ENCODE measurements around the gene EIF4E2. TPM values are rescaled to one million over a fixed set of nuclear protein-coding genes. Genes with fewer than 3 reads are reported as not detected.

The EIF4E2 gene
- total RNA-seq, 2 donors from 2014 or later: 99.5 to 109 TPM

DNA sequence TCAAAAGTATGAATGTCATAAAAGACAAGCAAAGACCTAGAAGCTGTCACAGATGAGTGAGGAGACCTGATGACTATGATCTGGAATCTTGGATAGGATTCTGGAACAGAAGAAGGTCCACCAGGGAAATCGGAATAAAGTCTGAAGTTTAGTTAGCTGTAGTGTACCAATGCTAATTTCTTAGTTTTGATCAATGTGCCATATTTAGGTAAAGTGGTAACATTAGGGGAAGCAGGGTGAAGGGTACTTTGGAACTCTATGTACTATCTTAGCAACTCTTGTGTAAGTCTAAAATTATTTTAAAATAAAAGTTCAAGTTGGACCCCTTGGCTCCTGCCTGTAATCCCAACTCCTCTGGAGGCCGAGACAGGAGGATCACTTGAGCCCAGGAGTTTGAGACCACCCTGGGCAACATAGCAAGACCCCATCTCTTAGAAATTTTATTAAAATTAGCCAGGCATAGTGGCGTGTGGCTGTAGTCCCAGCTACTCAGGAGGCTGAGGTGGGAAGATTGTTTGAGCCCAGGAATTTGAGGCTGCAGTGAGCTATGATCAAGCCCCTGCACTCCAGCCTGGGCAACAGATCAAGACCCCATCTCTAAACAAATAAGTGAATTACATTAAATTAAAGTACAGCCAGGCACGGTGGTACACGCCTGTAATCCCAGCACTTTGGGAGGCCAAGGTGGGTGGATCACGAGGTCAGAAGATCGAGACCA lies 47.0 kb downstream of the EIF4E2 start:
- Histone ChIP-seq H3K4me1 (peaks cover 3% of the 10 kb centered on the region), H3K9me3 (no peaks in the 10 kb centered on the region), H3K27ac (no peak overlapping the region), H3K36me3 (no peaks in the 10 kb centered on the region), H3K27me3 (no peaks in the 10 kb centered on the region), H3K9ac (ENCODE audit: low read depth in 2 of 2, low read length in 2 of 2) (no peak overlapping the region), H3K4me3 (no peak overlapping the region)
- DNase-seq: no peak
- no peak for TF ChIP-seq CTCF (IDR thresholded peaks at IDR 0.05)
- intact Hi-C loops (cut with DNase I): no loop called here

DNA sequence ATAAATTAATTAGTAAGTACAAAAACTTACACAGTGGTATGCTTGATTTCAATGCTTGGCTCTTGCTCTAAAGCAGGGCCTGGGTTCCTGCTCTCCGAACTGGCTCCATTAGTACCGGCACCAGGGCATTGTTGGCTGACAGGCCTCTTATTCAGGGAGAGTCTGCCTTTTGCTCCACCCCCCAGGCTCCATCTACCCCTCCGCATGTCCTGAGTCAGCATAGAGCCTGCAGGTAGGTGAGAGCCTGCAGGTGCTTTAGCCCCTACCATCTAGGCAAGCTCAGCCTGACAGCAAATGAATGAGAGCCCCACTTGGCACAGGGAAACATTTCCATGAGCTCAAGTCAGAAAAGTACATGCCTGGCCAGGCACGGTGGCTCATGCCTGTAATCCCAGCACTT lies 47.8 kb downstream of the EIF4E2 start:
- no peaks in the 10 kb centered on the region for H3K27me3 ChIP-seq
- no peak for DNase-seq
- H3K9me3 ChIP-seq: no peaks in the 10 kb centered on the region
- no peak for TF ChIP-seq CTCF (IDR thresholded peaks at IDR 0.05)
- H3K27ac ChIP-seq: no peak overlapping the region
- peaks cover 3% of the 10 kb centered on the region for H3K4me1 ChIP-seq
- no peak overlapping the region for H3K4me3 ChIP-seq
- H3K36me3 ChIP-seq: no peaks in the 10 kb centered on the region
- intact Hi-C loops (cut with DNase I): no loop called here
- H3K9ac ChIP-seq (ENCODE audit: low read depth in 2 of 2, low read length in 2 of 2): no peak overlapping the region

GRCh38 chr2:232600053-232600773 lies 49.7 kb downstream of the EIF4E2 start:
- Histone ChIP-seq H3K9ac (ENCODE audit: low read depth in 2 of 2, low read length in 2 of 2) (no peak overlapping the region), H3K27ac (no peak overlapping the region), H3K9me3 (no peaks in the 10 kb centered on the region), H3K27me3 (no peaks in the 10 kb centered on the region), H3K4me3 (no peak overlapping the region), H3K36me3 (no peaks in the 10 kb centered on the region), H3K4me1 (no peaks in the 10 kb centered on the region)
- intact Hi-C loops (cut with DNase I): loop anchor here (10.0 kb wide), 1 partner anchor 45 kb away; the partner anchor contains the start of genes EIF4E2 and TIGD1
- DNase-seq: no peak
- TF ChIP-seq CTCF (IDR thresholded peaks at IDR 0.05): no peak

DNA sequence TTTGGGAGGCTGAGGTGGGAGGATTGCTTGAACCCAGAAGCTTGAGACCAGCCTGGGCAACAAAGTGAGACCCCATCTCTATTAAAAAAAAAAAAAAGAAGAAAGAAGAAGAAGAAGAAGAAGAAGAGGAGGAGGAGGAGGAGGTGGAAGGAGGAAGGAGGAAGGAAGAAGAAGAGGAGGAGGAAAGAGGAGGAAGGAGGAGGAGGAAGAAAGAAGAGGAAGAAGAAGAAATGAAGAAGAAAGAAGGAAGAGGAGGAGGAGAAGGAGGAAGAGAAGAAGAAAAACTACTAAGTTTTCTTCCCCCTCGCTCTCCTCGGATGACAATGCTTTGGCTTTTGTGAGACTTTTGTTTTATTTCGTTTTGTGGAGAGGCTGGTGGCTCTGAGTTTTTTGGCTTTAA lies 52.8 kb downstream of the EIF4E2 start:
- no peak for TF ChIP-seq CTCF (IDR thresholded peaks at IDR 0.05)
- H3K27me3 ChIP-seq: no peaks in the 10 kb centered on the region
- no peak overlapping the region for H3K9ac ChIP-seq (ENCODE audit: low read depth in 2 of 2, low read length in 2 of 2)
- intact Hi-C loops (cut with DNase I): loop anchor here (10.0 kb wide), 1 partner anchor 48 kb away; the partner anchor contains the start of genes EIF4E2 and TIGD1
- H3K36me3 ChIP-seq: no peaks in the 10 kb centered on the region
- H3K4me1 ChIP-seq: no peaks in the 10 kb centered on the region
- H3K4me3 ChIP-seq: no peak overlapping the region
- H3K27ac ChIP-seq: no peak overlapping the region
- no peak for DNase-seq
- no peaks in the 10 kb centered on the region for H3K9me3 ChIP-seq

DNA sequence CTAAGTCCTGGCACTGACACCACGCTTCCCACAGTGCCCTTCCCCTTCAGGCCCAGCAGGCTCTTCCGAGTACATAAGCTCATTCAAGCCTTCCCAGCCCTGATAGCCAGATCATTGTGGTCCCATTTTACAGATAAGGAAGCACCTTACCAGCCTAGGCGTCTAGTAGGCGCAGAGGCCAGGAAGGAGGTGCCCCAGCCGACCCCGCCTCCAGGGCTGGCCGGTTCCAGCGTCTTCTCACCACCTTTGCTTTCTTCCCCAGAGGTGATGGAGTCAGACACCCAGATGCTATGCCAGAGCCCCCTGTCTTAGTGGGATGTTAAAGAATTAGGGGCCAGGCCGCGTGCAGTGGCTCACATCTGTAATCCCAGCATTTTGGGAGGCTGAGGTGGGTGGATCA lies 54.0 kb downstream of the EIF4E2 start:
- TF ChIP-seq CTCF (IDR thresholded peaks at IDR 0.05): no peak
- H3K4me1 ChIP-seq: no peaks in the 10 kb centered on the region

More for the DNA sequence above, 54.0 kb downstream of the EIF4E2 start:
- Histone ChIP-seq H3K9ac (ENCODE audit: low read depth in 2 of 2, low read length in 2 of 2) (no peak overlapping the region), H3K27me3 (no peaks in the 10 kb centered on the region), H3K27ac (no peak overlapping the region), H3K36me3 (no peaks in the 10 kb centered on the region), H3K4me3 (no peak overlapping the region), H3K9me3 (no peaks in the 10 kb centered on the region)
- intact Hi-C loops (cut with DNase I): loop anchor here (10.0 kb wide), 1 partner anchor 50 kb away; the partner anchor contains the start of genes EIF4E2 and TIGD1
- no peak for DNase-seq

Data from colonic mucosa (tissue), 4 donors.